Measurements from ENCODE around the gene SLC39A5.

- TF ChIP-seq JUND (IDR thresholded peaks at IDR 0.05) (no peak), CTCF (IDR thresholded peaks at IDR 0.05) (no peak), EZH2phosphoT487 (IDR thresholded peaks at IDR 0.05; ENCODE audit: borderline replicate concordance, low read depth) (no peak)
Observed at GRCh38 chr12:56241424-56242303, 11.8 kb downstream of the SLC39A5 start.
